ENCODE measurements around the gene ADARB2.
"Not testable (repeated sequence)": the region's sequence is repeated elsewhere in the genome, so short reads cannot be mapped to it uniquely, and the experiment has no call there.

ADARB2 gene

GRCh38 chr10:1634239-1634638, 103.1 kb downstream of the ADARB2 start:
- no peak for DNase-seq

- no peak for DNase-seq
Measured at GRCh38 chr10:1633783-1634182, 103.5 kb downstream of the ADARB2 start.

GRCh38 chr10:1632596-1632995, 104.7 kb downstream of the ADARB2 start:
- no peak for DNase-seq

- no peak for DNase-seq
Measured at GRCh38 chr10:1632141-1632540, 105.2 kb downstream of the ADARB2 start.

- DNase-seq = no peak
Measured at GRCh38 chr10:1631282-1631681, 106.0 kb downstream of the ADARB2 start.

- DNase-seq = no peak
Measured at GRCh38 chr10:1630304-1630703, 107.0 kb downstream of the ADARB2 start.

- no peak for DNase-seq
Measured at GRCh38 chr10:1629326-1630198, 107.8 kb downstream of the ADARB2 start.

- no peak for DNase-seq
Measured at GRCh38 chr10:1628757-1629156, 108.6 kb downstream of the ADARB2 start.

- no peak for DNase-seq
Measured at GRCh38 chr10:1627945-1628344, 109.4 kb downstream of the ADARB2 start.

- no peak for DNase-seq
Measured at GRCh38 chr10:1626835-1627234, 110.5 kb downstream of the ADARB2 start.

- DNase-seq = no peak
Measured at GRCh38 chr10:1626410-1626809, 110.9 kb downstream of the ADARB2 start.

- no peak for DNase-seq
Measured at GRCh38 chr10:1625731-1626130, 111.6 kb downstream of the ADARB2 start.

GRCh38 chr10:1625079-1625478, 112.2 kb downstream of the ADARB2 start:
- no peak for DNase-seq

GRCh38 chr10:1624240-1624639, 113.1 kb downstream of the ADARB2 start:
- DNase-seq = no peak

GRCh38 chr10:1620803-1621202, 116.5 kb downstream of the ADARB2 start:
- DNase-seq = no peak

GRCh38 chr10:1617376-1618317, 119.7 kb downstream of the ADARB2 start:
- DNase-seq = not testable (repeated sequence)

- DNase-seq = not testable (repeated sequence)
Measured at GRCh38 chr10:1616701-1617100, 120.6 kb downstream of the ADARB2 start.

GRCh38 chr10:1615186-1615954, 122.0 kb downstream of the ADARB2 start:
- no peak for DNase-seq

GRCh38 chr10:1613511-1613910, 123.8 kb downstream of the ADARB2 start:
- no peak for DNase-seq

GRCh38 chr10:1612908-1613307, 124.4 kb downstream of the ADARB2 start:
- no peak for DNase-seq

GRCh38 chr10:1611936-1612550, 125.3 kb downstream of the ADARB2 start:
- DNase-seq = no peak

- no peak for DNase-seq
Measured at GRCh38 chr10:1610986-1611770, 126.1 kb downstream of the ADARB2 start.
